GM18505 (cell line): ENCODE results near the gene IGFBP4.

Experiments used
- ATAC-seq: cut with Tn5 transposase; IDR thresholded peaks from one replicate; pipeline ENCODE4 v1.9.1; 2021; ENCODE audit not compliant: unreplicated experiment
- POLR2A ChIP-seq: IDR thresholded peaks from 4 replicates; pipeline ENCODE4 v1.6.1; 2011; ENCODE audit warnings: borderline replicate concordance; ENCODE audit not compliant: insufficient read depth, insufficient read length; ENCODE audit errors: extremely low read depth

The IGFBP4 gene

GRCh38 chr17:40502716-40503115 lies 59.5 kb downstream of the IGFBP4 start:
- TF ChIP-seq POLR2A, result no peak
- ATAC-seq, result no peak

DNA sequence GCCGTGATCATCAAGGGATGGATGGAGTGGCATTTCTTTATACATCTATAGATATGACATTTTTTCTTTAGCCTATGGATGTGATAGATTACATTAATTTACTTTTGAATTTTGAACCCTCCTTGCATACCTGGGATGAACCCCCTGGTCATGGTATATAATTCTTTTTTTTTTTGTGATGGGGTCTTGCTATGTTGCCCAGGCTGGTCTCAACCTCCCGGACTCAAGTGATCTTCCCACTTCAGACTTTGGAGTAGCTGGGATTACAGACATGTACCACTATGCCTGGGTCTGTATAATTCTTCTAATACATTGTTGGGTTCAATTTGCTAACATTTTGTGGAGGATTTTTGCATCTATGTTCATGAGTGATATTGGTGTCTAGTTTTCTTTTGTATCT lies 59.9 kb downstream of the IGFBP4 start:
- no peak for ATAC-seq
- no peak for TF ChIP-seq POLR2A

- no peak for ATAC-seq
- no peak for TF ChIP-seq POLR2A
Measured at GRCh38 chr17:40506786-40507185, 63.5 kb downstream of the IGFBP4 start.
